MM.1S (cell line): Measurements from ENCODE around the gene LARP1.

Source experiments
- CTCF ChIP-seq: fragments of 300-600 bp; sonication (generic); IDR thresholded peaks from 2 replicates; pipeline ENCODE4 v1.5.1; 2016; ENCODE audit warnings: antibody characterized with exemption, low read length, mixed read lengths
- EZH2 ChIP-seq: fragments of 300-600 bp; sonication (generic); optimal IDR thresholded peaks from 2 replicates; pipeline ENCODE3; 2017; ENCODE audit warnings: low read depth, mild to moderate bottlenecking, antibody characterized with exemption, low read length, mixed read lengths

GRCh38 chr5:154834053-154834452 lies 78.9 kb downstream of the LARP1 start:
- TF ChIP-seq EZH2 (no peak), CTCF (no peak)
